Iris pigment epithelial cell (primary cell): ENCODE measurements around the gene TP53AIP1.

ENCODE experiments used
- DNase-seq: peaks from one replicate; pipeline ENCODE4 v3.0.0-alpha.2; 2011; ENCODE audit warnings: low read depth

TP53AIP1 gene

GRCh38 chr11:128905345-128906184 is 37.1 kb downstream of the TP53AIP1 start:
- DNase-seq: no peak

- DNase-seq: no peak
Measured at GRCh38 chr11:128904656-128905344, 37.9 kb downstream of the TP53AIP1 start.

DNA sequence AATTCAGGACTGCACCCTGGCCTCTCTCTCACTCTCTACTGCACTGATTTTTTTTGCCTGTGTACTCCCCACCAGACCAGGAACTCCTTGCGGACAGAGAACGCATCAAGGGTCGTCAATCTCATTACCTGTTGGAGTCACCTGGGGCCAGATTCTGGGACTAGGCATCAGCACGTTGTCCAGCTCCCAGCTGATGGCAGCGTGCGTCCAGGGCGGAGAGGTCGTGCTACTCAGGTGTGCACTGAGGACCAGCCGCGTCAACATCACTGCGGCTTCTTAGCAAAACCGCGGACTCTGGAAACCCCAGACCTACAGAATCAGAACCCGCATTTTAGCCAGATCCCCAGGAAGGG is 38.4 kb downstream of the TP53AIP1 start:
- no peak for DNase-seq

GRCh38 chr11:128903248-128904061 is 39.2 kb downstream of the TP53AIP1 start:
- no peak for DNase-seq

GRCh38 chr11:128902515-128903066 is 40.1 kb downstream of the TP53AIP1 start:
- DNase-seq: peak; percentile 74

DNA sequence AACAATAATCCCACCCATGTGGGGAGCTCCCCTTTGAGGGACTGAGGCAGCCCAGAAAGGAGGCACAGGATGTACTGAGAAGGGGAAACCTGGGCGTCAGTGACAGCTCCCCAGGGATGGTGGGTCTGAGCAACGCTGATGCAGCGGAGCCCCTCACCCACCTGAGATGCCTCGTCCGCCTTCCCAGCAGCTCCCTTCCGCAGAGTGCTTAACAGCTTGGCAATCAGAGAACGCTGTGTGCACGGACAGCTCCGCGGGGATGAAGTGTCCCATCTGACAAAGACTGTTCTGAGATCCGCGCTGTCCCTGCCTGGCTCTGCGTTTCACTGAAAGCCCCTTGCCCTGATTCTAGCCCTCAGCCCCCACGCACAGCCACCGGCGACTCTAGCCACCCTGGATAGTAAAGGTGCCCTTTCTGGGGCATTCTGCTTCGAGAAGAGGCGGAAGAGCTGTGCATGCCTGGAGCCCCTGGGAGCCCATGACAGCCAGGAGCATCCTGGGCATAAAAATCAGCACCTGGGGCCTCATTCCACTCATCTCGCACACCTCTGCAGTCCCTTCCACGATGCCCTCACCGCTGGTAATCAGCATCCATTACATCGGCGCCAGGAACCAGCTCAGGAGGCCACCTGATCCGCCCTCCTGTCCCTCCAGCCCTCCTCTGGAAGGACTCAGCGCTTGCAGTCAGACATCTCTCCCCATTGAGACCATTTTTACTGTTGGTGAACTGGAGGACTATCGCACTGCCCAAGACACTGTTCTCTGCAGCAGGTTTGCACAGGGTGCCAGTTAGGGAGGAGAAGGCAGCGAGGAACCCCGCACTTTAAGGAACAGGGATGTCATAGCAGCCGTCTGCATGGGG is 40.8 kb downstream of the TP53AIP1 start:
- DNase-seq: no peak

GRCh38 chr11:128900468-128900867 is 42.2 kb downstream of the TP53AIP1 start:
- no peak for DNase-seq

- DNase-seq: no peak
Measured at GRCh38 chr11:128898580-128899344, 43.9 kb downstream of the TP53AIP1 start.

GRCh38 chr11:128897826-128898225 is 44.8 kb downstream of the TP53AIP1 start:
- no peak for DNase-seq

GRCh38 chr11:128896356-128896755 is 46.3 kb downstream of the TP53AIP1 start:
- no peak for DNase-seq

- no peak for DNase-seq
Measured at GRCh38 chr11:128895526-128895925, 47.1 kb downstream of the TP53AIP1 start.

- no peak for DNase-seq
Measured at GRCh38 chr11:128894685-128895084, 48.0 kb downstream of the TP53AIP1 start.

GRCh38 chr11:128894286-128894681 is 48.4 kb downstream of the TP53AIP1 start:
- no peak for DNase-seq

DNA sequence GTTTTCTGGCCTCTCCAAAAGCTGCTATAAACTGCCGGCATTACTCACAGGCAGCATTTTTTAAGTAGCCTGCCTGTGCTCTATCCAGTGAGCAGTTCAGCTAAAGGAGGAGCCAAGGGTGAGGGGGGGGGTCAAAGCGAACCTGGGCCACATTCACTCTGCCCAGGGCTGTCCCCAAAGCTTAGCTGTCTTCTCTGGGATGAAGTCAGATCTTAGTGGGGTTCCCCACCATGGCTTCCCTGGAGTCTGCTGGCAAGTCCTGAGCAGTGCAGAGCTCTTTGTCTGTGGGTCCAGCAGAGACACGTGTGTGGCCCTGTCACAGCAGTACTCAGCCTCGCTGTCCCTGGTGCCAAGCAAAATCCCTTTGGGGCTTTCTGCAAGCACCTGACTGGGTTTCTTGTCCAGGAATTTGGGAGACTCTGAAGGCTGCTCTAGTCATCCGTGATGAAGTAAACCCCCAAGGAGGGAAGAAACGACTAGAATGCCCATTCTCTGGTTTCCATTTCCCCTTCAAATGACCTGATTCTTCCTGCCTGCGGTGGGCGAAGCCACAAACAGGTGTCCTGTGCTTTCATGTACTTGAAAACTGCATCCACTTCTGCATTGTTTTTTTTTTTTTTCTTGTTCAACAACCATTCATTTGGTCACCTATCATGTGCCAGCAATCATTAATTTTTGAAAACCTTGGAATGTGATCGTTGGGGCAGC is 48.9 kb downstream of the TP53AIP1 start:
- no peak for DNase-seq

DNA sequence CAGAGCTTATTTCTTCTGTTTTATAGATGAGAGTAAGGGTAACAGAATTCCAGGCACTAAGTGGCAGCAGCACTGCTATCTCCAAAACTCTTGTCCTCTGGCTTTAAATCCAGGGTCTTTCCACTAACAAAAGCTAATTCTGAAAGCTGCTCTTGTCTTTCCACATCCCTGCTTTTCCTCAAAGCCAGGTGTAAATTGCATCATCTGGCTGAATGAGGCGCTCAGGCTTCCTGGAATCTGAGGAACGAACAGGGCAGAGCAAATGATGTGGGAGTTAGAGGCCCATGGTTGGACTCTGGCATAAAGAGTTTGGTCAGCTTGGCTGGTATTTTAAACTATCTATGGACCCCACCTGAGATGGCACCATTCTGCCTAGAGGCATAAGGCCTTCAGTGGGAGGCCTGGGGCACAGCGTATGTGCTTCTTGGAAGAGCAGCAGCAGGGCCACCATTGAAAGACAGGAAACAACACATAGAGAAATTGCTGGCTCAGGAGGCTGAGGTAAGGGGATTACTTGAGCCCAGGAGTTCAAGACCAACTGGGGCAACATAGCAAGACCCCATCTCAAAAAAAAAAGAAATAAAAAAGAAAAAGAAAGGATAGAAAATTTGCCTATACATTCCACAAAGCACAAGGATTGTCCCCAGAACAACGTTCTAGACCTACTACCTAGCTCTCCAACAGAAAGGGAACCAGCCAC is 49.7 kb downstream of the TP53AIP1 start:
- no peak for DNase-seq

DNA sequence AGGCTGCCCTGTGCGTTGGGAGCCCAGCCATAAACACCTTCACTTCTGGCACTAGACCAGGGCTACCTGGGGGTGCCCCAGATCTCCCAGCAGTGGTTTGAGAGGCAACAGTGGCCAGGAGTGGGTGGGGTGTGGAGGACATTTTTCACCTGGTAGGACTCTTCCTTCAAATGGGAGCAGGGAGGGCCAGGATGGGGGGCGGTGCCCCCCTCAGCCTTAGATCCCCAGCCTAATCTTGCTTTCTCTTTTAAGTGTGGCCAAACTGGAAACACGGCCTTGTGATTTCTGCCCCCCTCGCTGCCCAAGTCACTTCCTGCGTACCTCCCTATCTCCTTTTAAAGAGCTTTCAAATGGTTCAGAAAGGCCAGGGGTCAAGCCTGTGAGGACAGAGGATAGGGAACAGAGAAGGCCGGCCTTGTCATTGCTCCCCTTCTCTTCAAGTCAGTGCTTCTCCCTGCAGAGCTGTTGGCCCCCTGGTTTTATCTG is 50.7 kb downstream of the TP53AIP1 start:
- DNase-seq: no peak

DNA sequence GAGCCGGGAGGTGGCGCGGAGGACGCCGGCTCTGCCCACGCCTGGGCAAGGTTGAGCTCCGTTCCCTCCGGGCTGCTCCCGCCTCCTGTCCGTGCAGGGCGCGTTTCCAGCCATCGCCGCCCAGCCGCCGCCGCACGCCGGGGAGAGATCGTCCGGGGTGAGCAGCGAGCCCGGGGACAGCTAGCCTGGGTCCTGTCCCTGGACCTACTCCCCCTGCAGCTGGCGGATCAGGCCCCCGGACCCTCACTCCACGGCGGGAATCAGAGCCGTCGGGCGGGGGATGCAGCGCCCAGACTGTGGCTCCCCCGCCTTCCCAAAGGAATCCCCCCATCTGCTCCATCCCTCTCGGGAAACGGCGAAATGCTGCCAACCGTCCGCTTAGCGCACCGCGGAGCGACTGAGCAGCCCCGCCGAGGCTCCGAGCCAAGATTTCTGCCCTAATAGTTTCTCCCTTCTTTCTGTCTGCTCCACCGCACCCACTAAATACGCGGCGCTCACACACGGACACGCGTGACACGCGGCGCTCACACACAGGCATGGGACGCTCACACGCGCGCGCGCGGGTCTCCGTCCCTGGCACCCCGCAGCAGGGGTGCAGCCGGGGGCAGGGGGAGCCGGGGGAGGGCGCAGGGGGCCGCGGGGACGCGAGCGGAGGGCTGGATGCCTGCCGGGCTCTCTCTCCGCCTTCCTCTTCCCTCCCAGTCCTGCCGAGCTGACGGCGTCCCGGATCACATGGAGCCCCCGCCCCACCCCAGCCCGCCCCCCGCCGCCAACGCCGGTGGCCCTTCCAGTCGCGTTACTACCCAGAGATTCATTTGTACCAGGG is 51.9 kb downstream of the TP53AIP1 start, which contains the start of gene KCNJ5:
Gene KCNJ5 (plus strand): TSS at position 814 of the 826 bp plus-strand sequence. CDS start 19,918 bp downstream, outside the sequence.
- DNase-seq: no peak

GRCh38 chr11:128890216-128890542 is 52.5 kb downstream of the TP53AIP1 start:
- DNase-seq: no peak
